Measurements from ENCODE around the gene MIER2.

DNA sequence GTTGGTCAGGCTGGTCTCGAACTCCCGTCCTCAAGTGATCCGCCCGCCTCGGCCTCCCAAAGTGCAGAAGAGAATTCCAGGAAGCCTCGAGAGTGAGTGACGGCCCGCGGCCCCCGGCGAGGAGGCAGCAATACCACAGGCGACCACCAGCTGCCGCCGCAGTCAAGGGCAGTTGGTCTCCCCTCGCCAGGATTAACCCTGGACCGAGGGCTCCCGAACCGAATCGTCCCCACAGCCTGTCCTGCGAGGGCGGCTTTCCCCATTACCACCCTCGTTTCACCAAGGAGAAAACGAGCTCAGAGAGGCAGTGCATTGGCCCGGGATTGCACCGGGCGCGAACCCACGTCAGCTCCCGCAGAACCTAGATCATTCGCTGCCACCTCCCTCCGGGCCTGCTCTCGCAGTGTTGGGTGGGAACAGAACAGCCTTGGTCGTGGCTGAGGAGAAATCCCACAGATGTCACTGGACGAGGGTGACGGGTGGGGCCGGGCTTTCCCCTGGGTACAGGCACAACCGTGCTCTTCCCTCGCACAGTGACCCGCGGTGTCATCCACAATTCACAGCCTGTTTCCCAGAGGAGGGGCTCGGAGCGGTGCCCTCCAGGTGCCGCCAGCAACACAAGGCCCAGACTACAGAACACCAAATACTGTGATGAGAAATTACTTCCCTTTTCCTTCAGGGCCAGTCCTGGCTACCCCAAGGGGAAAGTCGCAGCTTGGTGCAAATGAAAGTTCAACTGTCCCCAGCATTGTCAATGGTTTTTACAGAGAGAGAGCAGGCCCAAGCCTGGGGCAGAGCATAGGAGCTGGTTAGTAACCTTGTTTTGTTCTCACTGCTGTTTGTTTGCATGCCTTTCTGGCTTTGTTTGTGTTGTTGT lies 39.6 kb upstream of the MIER2 start:
- no peak for TF ChIP-seq POLR2A (IDR thresholded peaks at IDR 0.05)
- TF ChIP-seq, protein P1, sequence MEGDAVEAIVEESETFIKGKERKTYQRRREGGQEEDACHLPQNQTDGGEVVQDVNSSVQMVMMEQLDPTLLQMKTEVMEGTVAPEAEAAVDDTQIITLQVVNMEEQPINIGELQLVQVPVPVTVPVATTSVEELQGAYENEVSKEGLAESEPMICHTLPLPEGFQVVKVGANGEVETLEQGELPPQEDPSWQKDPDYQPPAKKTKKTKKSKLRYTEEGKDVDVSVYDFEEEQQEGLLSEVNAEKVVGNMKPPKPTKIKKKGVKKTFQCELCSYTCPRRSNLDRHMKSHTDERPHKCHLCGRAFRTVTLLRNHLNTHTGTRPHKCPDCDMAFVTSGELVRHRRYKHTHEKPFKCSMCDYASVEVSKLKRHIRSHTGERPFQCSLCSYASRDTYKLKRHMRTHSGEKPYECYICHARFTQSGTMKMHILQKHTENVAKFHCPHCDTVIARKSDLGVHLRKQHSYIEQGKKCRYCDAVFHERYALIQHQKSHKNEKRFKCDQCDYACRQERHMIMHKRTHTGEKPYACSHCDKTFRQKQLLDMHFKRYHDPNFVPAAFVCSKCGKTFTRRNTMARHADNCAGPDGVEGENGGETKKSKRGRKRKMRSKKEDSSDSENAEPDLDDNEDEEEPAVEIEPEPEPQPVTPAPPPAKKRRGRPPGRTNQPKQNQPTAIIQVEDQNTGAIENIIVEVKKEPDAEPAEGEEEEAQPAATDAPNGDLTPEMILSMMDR (IDR thresholded peaks at IDR 0.05) = no peak
- no peak for TF ChIP-seq POLR2AphosphoS5 (IDR thresholded peaks at IDR 0.05; ENCODE audit: insufficient read depth in 1 of 2, low read depth in 1 of 2)

Measured in vagina (tissue), 2 donors.